Mucosa of descending colon (tissue), 3 donors: ENCODE results near the gene SETD2. TPM values are rescaled to one million over a fixed set of nuclear protein-coding genes. Genes with fewer than 3 reads are reported as not detected.
"Not testable (repeated sequence)": the region's sequence is repeated elsewhere in the genome, so short reads cannot be mapped to it uniquely, and the experiment has no call there.

ENCODE experiments used
- ATAC-seq: fragments of 200-7000 bp; cut with Tn5 transposase; one replicate; pipeline ENCODE4 v1.9.1; 2020; ENCODE audit warnings: mild to moderate bottlenecking, moderate library complexity
- DNase-seq, 3 donors: peaks; one replicate each; pipeline ENCODE4 v3.0.0-alpha.2; 2020
- H3K36me3 ChIP-seq: fragments of 200-600 bp; one replicate; pipeline ENCODE4 v1.8.0; 2021; ENCODE audit warnings: low read depth, mild to moderate bottlenecking
- H3K4me1 ChIP-seq: fragments of 200-600 bp; one replicate; pipeline ENCODE4 v1.8.0; 2021; ENCODE audit warnings: low read depth, mild to moderate bottlenecking
- H3K4me3 ChIP-seq: fragments of 200-600 bp; one replicate; pipeline ENCODE4 v1.8.0; 2021; ENCODE audit warnings: mild to moderate bottlenecking
- H3K9me3 ChIP-seq: fragments of 200-600 bp; one replicate; pipeline ENCODE4 v1.8.0; 2021; ENCODE audit warnings: mild to moderate bottlenecking
- CTCF ChIP-seq: fragments of 200-600 bp; IDR thresholded peaks from one replicate; pipeline ENCODE4 v1.8.0; 2022; ENCODE audit warnings: antibody characterized with exemption, mild to moderate bottlenecking
- intact Hi-C, 2 donors: fragments of 100-400 bp; cut with DNase I in 1 of 2; cut with micrococcal nuclease in 1 of 2; formaldehyde crosslinking; loops; one replicate each; pipeline versions ENCODE4 v1.11.0 to v1.11.1; 2022; cut with DNase I, micrococcal nuclease
- total RNA-seq, 3 donors: library from RNA; stranded (reverse); fragmentation: NEBNext Ultra II Directional in 2 of 3; extraction: Animal tissue kit (Norgen Biotek cat#: 25700) in 2 of 3; gene quantifications; one replicate each; pipeline versions ENCODE4 v1.2.1 to v1.2.4, GENCODE V29; 2021 to 2023
- donor health status: DM: no; HTN: no; CAD: no; lungs with moderate emphysema.
- donor health status: DM: no; HTN: no; CAD: no.
- donor health status: DM: no; HTN: yes; CAD: no.

Gene SETD2
- total RNA-seq, 3 donors from 2014 or later: 41.5 to 71.1 (median 50.4) TPM

- intact Hi-C loops: no loop called here
- no peak for ATAC-seq
- H3K4me3 ChIP-seq: no peak overlapping the region
- TF ChIP-seq CTCF: no peak
- H3K36me3 ChIP-seq: no peaks in the 10 kb centered on the region
- H3K4me1 ChIP-seq: no peaks in the 10 kb centered on the region
- no peak for DNase-seq
- no peaks in the 10 kb centered on the region for H3K9me3 ChIP-seq
These were observed 35.8 kb downstream of the SETD2 start for GRCh38 chr3:47128137-47128536.

- H3K4me1 ChIP-seq: no peaks in the 10 kb centered on the region
- no peak overlapping the region for H3K4me3 ChIP-seq
- H3K9me3 ChIP-seq: no peaks in the 10 kb centered on the region
- H3K36me3 ChIP-seq: no peaks in the 10 kb centered on the region
- DNase-seq (no peak), ATAC-seq (no peak)
- intact Hi-C loops: no loop called here
- no peak for TF ChIP-seq CTCF
These were observed 40.1 kb downstream of the SETD2 start for GRCh38 chr3:47123857-47124256.

- no peaks in the 10 kb centered on the region for H3K36me3 ChIP-seq
- no peaks in the 10 kb centered on the region for H3K9me3 ChIP-seq
- intact Hi-C loops: no loop called here
- no peak for DNase-seq
- no peak for ATAC-seq
- TF ChIP-seq CTCF: no peak
- no peak overlapping the region for H3K4me3 ChIP-seq
- H3K4me1 ChIP-seq: no peaks in the 10 kb centered on the region
These were observed 42.5 kb downstream of the SETD2 start for GRCh38 chr3:47121409-47121808.

GRCh38 chr3:47120138-47120537, 43.8 kb downstream of the SETD2 start:
- no peak overlapping the region for H3K4me3 ChIP-seq
- TF ChIP-seq CTCF: no peak
- intact Hi-C loops: no loop called here
- ATAC-seq (no peak), DNase-seq (no peak)
- no peaks in the 10 kb centered on the region for H3K4me1 ChIP-seq
- no peaks in the 10 kb centered on the region for H3K36me3 ChIP-seq
- H3K9me3 ChIP-seq: no peaks in the 10 kb centered on the region

- ATAC-seq, intact Hi-C loops, H3K4me3 ChIP-seq: not testable (repeated sequence)
These were observed 44.5 kb downstream of the SETD2 start for GRCh38 chr3:47119387-47119786.

GRCh38 chr3:47117807-47118364, 46.0 kb downstream of the SETD2 start:
- intact Hi-C loops: no loop called here
- Histone ChIP-seq H3K36me3 (no peaks in the 10 kb centered on the region), H3K4me3 (no peak overlapping the region), H3K4me1 (no peaks in the 10 kb centered on the region), H3K9me3 (no peaks in the 10 kb centered on the region)
- ATAC-seq: no peak
- TF ChIP-seq CTCF: no peak
- no peak for DNase-seq

More at GRCh38 chr3:47119387-47119786, 44.5 kb downstream of the SETD2 start:
- not testable (repeated sequence) for H3K36me3 ChIP-seq, H3K9me3 ChIP-seq, H3K4me1 ChIP-seq, DNase-seq

- ATAC-seq, H3K36me3 ChIP-seq, intact Hi-C loops: not testable (repeated sequence)
These were observed 48.4 kb downstream of the SETD2 start for GRCh38 chr3:47115524-47115923.

More at GRCh38 chr3:47115524-47115923, 48.4 kb downstream of the SETD2 start:
- DNase-seq, H3K9me3 ChIP-seq, H3K4me1 ChIP-seq, H3K4me3 ChIP-seq: not testable (repeated sequence)
